Panc1 (cell line): ENCODE results near the gene ZBTB4. TPM values are rescaled to one million over a fixed set of nuclear protein-coding genes. Genes with fewer than 3 reads are reported as not detected.
A peak's percentile ranks its signal among the peaks of the same experiment; 100 is the strongest.

ENCODE experiments used
- ATAC-seq: fragments of 200-7000 bp; cut with Tn5 transposase; 2 replicates; pipeline ENCODE4 v1.9.1; 2020; ENCODE audit warnings: mild to moderate bottlenecking, moderate library complexity
- BruUV-seq: library from RNA; stranded (reverse); fragments of 400-500 nt; replicated peaks from 2 replicates; lab custom pipeline; 2021; lab: Mats Ljungman, UMichigan
- CTCF ChIA-PET: fragments of 300-600 bp; sonication (Branson Sonifier 250); formaldehyde crosslinking; loops from one replicate; lab custom pipeline; 2022; ENCODE audit warnings: antibody characterized with exemption; lab: Charles Lee
- POLR2A ChIA-PET: fragments of 300-600 bp; sonication (Branson Sonifier 250); formaldehyde crosslinking; loops from one replicate; lab custom pipeline; 2022; ENCODE audit warnings: antibody characterized with exemption; lab: Charles Lee
- DNase-seq: peaks from one replicate; pipeline ENCODE4 v3.0.0-alpha.2; 2010; ENCODE audit warnings: low read depth, low spot score
- H3K27ac ChIP-seq: 2 replicates; pipeline ENCODE4 v1.5.1; 2011; ENCODE audit warnings: mild to moderate bottlenecking, low read length, inconsistent platforms
- H3K27me3 ChIP-seq: fragments of 200-500 bp; sonication (Bioruptor generic); 2 replicates; pipeline ENCODE4 v1.6.0; 2014; ENCODE audit warnings: low read length, inconsistent platforms; ENCODE audit not compliant: control insufficient read depth, insufficient read depth
- H3K36me3 ChIP-seq: fragments of 200-500 bp; sonication (Bioruptor generic); 2 replicates; pipeline ENCODE4 v1.5.1; 2014; ENCODE audit warnings: inconsistent platforms, mild to moderate bottlenecking, low read length, moderate library complexity; ENCODE audit not compliant: control insufficient read depth, insufficient read depth
- H3K4me1 ChIP-seq: 2 replicates; pipeline ENCODE4 v1.5.1; 2011; ENCODE audit warnings: inconsistent platforms, mild to moderate bottlenecking, low read length, moderate library complexity; ENCODE audit not compliant: control insufficient read depth, insufficient read depth
- H3K4me3 ChIP-seq, 2 experiments: 2 replicates each; pipeline ENCODE4 v1.5.1; 2011 to 2012; ENCODE audit warnings: low read depth in 2 of 2, low read length in 2 of 2, mild to moderate bottlenecking in 2 of 2, inconsistent platforms in 1 of 2, moderate library complexity in 1 of 2
- H3K9me3 ChIP-seq: fragments of 200-500 bp; sonication (Bioruptor generic); 2 replicates; pipeline ENCODE4 v1.5.1; 2014; ENCODE audit warnings: low read depth, mild to moderate bottlenecking, inconsistent platforms, low read length, moderate library complexity; ENCODE audit not compliant: control insufficient read depth, insufficient read depth
- POLR2AphosphoS5 ChIP-seq: IDR thresholded peaks from 2 replicates; pipeline ENCODE4 v1.6.1; 2012; ENCODE audit warnings: mild to moderate bottlenecking, low read depth, low read length, moderate library complexity
- SIN3A ChIP-seq: IDR thresholded peaks from 2 replicates; pipeline ENCODE4 v1.6.1; 2012; ENCODE audit warnings: low read depth, mild to moderate bottlenecking, low read length, moderate library complexity, borderline replicate concordance; ENCODE audit not compliant: insufficient read depth
- TCF7L2 ChIP-seq: IDR thresholded peaks from 2 replicates; pipeline ENCODE4 v1.6.1; 2011; ENCODE audit warnings: mild to moderate bottlenecking, low read depth, low read length, inconsistent platforms
- in situ Hi-C: cut with HindIII; loops from 2 replicates; pipeline ENCODE4 v1.10.0; 2016; ENCODE audit warnings: low sequenced_read_pairs, low pct_unique_long_range_greater_than_20kb
- intact Hi-C: fragments of 100-400 bp; cut with micrococcal nuclease; formaldehyde crosslinking; loops from one replicate; pipeline ENCODE4 v1.10.0; 2022; ENCODE audit not compliant: unreplicated experiment
- total RNA-seq: library from RNA; stranded (reverse); gene quantifications from one replicate; pipeline ENCODE4 v1.2.1, GENCODE V29; 2021; ENCODE audit not compliant: unreplicated experiment
- TF ChIP-seq, protein P1 (sequence below), 2 experiments: IDR thresholded peaks; 2 replicates each; pipeline ENCODE4 v1.6.1; 2011 to 2012; ENCODE audit warnings: low read depth in 2 of 2, control low read depth in 1 of 2, low read length in 1 of 2, mild to moderate bottlenecking in 1 of 2, moderate library complexity in 1 of 2; ENCODE audit not compliant: insufficient read depth in 1 of 2
- TF ChIP-seq, protein P2 (sequence below): fragments of 450-650 bp; IDR thresholded peaks from 2 replicates; pipeline ENCODE4 v1.5.1; 2017; ENCODE audit warnings: mild to moderate bottlenecking

ZBTB4 gene
- total RNA-seq, 1 experiment from 2014 or later = 24.9 TPM

- CTCF ChIA-PET = no interaction called here
- POLR2A ChIA-PET = no interaction called here
- in situ Hi-C loops (no loop called here), intact Hi-C loops (no loop called here)
- DNase-seq (no peak), ATAC-seq (no peak)
- TF ChIP-seq, protein P1, sequence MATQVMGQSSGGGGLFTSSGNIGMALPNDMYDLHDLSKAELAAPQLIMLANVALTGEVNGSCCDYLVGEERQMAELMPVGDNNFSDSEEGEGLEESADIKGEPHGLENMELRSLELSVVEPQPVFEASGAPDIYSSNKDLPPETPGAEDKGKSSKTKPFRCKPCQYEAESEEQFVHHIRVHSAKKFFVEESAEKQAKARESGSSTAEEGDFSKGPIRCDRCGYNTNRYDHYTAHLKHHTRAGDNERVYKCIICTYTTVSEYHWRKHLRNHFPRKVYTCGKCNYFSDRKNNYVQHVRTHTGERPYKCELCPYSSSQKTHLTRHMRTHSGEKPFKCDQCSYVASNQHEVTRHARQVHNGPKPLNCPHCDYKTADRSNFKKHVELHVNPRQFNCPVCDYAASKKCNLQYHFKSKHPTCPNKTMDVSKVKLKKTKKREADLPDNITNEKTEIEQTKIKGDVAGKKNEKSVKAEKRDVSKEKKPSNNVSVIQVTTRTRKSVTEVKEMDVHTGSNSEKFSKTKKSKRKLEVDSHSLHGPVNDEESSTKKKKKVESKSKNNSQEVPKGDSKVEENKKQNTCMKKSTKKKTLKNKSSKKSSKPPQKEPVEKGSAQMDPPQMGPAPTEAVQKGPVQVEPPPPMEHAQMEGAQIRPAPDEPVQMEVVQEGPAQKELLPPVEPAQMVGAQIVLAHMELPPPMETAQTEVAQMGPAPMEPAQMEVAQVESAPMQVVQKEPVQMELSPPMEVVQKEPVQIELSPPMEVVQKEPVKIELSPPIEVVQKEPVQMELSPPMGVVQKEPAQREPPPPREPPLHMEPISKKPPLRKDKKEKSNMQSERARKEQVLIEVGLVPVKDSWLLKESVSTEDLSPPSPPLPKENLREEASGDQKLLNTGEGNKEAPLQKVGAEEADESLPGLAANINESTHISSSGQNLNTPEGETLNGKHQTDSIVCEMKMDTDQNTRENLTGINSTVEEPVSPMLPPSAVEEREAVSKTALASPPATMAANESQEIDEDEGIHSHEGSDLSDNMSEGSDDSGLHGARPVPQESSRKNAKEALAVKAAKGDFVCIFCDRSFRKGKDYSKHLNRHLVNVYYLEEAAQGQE (IDR thresholded peaks at IDR 0.05; ENCODE audit: insufficient read depth in 1 of 2, low read depth in 2 of 2, low read length in 1 of 2) = no peak
- no TSS peak for BruUV-seq
- no peak overlapping the region for H3K4me3 ChIP-seq
- no peaks in the 10 kb centered on the region for H3K27me3 ChIP-seq
- H3K9me3 ChIP-seq = no peaks in the 10 kb centered on the region
- peak overlapping the region; percentile 65 for H3K27ac ChIP-seq
- no peaks in the 10 kb centered on the region for H3K36me3 ChIP-seq
- peaks cover 24% of the 10 kb centered on the region for H3K4me1 ChIP-seq
These were observed 10.5 kb downstream of the ZBTB4 start for GRCh38 chr17:7468804-7469389.

- in situ Hi-C loops (no loop called here), intact Hi-C loops (no loop called here)
- H3K4me3 ChIP-seq = no peak overlapping the region
- peak overlapping the region; percentile 65 for H3K27ac ChIP-seq
- H3K4me1 ChIP-seq = peaks cover 24% of the 10 kb centered on the region
- BruUV-seq = no TSS peak
- ATAC-seq (no peak), DNase-seq (no peak)
- H3K27me3 ChIP-seq = no peaks in the 10 kb centered on the region
- no peaks in the 10 kb centered on the region for H3K36me3 ChIP-seq
- ChIA-PET POLR2A (no interaction called here), CTCF (no interaction called here)
- TF ChIP-seq POLR2AphosphoS5 = no peak
- TF ChIP-seq, protein P2, sequence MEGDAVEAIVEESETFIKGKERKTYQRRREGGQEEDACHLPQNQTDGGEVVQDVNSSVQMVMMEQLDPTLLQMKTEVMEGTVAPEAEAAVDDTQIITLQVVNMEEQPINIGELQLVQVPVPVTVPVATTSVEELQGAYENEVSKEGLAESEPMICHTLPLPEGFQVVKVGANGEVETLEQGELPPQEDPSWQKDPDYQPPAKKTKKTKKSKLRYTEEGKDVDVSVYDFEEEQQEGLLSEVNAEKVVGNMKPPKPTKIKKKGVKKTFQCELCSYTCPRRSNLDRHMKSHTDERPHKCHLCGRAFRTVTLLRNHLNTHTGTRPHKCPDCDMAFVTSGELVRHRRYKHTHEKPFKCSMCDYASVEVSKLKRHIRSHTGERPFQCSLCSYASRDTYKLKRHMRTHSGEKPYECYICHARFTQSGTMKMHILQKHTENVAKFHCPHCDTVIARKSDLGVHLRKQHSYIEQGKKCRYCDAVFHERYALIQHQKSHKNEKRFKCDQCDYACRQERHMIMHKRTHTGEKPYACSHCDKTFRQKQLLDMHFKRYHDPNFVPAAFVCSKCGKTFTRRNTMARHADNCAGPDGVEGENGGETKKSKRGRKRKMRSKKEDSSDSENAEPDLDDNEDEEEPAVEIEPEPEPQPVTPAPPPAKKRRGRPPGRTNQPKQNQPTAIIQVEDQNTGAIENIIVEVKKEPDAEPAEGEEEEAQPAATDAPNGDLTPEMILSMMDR = no peak
- TF ChIP-seq, protein P1 (IDR thresholded peaks at IDR 0.05; ENCODE audit: insufficient read depth in 1 of 2, low read depth in 2 of 2, low read length in 1 of 2) = no peak
- TF ChIP-seq TCF7L2 = no peak
- no peak for TF ChIP-seq SIN3A
- H3K9me3 ChIP-seq = no peaks in the 10 kb centered on the region
These were observed 11.1 kb downstream of the ZBTB4 start for GRCh38 chr17:7468290-7468689.
